ENCODE measurements around the gene DLL4.

The DLL4 gene

GRCh38 chr15:40928821-40929659 is at the start of gene DLL4:
DLL4 (plus strand) TSS chr15:40929340; CDS start chr15:40929669, 329 bp downstream.
- no peak for DNase-seq (ENCODE audit: extremely low read depth, low read depth)

DNA sequence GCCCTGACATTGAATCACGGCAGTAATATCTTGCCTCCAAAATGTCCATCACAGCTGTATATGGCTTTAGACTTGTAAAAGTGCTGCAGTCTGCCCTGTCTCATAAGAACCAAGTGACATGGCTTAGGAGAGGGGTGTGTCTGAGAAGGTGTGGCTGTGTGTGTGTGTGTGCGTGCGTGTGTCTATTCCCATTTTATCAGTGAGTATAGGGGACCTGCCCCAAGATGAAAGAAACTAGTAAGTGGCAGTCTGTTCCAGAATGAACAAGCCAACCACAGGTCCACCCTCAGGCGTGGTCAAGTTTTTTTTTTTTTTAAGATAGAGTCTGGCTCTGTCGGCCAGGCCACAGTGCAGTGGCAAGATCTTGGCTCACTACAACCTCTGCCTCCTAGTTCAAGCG is 49.5 kb upstream of the DLL4 start:
- no peak overlapping the region for H3K4me3 ChIP-seq (replicated peaks; ENCODE audit: low read depth, low read length)
- no peak for DNase-seq (ENCODE audit: extremely low read depth, low read depth)
- no peak for TF ChIP-seq CTCF (IDR thresholded peaks at IDR 0.05; ENCODE audit: low read depth, low read length, missing control alignments)

More at GRCh38 chr15:40928821-40929659, at the start of gene DLL4:
- no peak for TF ChIP-seq CTCF (IDR thresholded peaks at IDR 0.05; ENCODE audit: low read depth, low read length, missing control alignments)
- peak within 1 kb of the TSS; percentile 52 for H3K4me3 ChIP-seq (replicated peaks; ENCODE audit: low read depth, low read length)

DNA sequence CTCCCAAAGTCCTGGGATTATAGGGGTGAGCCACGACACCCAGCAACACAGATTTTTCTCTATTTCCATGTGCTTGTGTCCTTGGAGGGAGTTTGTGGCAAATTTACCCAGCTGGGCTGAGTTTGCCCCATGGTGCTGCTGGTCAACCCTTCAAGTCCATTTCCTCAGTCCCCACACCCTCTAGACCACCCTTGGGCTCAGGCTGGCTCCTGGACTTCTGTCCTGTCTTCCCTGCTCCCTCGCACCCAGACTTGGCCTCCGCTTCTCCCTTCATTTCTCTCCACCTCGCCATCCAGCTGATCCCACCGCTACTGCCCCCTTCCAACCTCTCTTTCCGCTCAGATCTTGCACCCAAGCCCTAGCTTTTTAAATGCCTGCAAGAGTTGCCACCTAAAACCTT is 47.8 kb upstream of the DLL4 start:
- no peak for TF ChIP-seq CTCF (IDR thresholded peaks at IDR 0.05; ENCODE audit: low read depth, low read length, missing control alignments)
- DNase-seq (ENCODE audit: extremely low read depth, low read depth): no peak

DNA sequence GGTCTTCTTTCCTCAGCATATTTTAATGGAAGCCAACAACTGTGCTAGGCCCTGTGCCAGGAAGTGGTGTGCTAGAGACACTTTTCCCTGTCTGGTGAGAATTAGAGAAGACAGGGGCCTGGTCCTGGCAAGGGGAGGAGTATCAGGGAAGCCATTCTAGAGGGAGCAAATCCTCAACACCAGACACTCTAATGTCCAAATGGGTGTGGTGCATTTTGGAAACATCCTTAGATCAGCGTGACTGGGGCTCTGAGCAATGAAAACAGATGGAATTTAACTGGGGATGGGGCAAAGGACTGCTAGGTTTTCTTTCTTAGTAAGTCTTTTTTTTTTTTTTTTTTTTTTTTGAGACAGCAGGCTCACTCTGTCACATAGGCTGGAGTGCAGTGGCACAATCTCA is 42.6 kb upstream of the DLL4 start:
- no peak for TF ChIP-seq CTCF (IDR thresholded peaks at IDR 0.05; ENCODE audit: low read depth, low read length, missing control alignments)
- no peak for DNase-seq (ENCODE audit: extremely low read depth, low read depth)
- H3K4me3 ChIP-seq (replicated peaks; ENCODE audit: low read depth, low read length): no peak overlapping the region

More for the DNA sequence above, 47.8 kb upstream of the DLL4 start:
- H3K4me3 ChIP-seq (replicated peaks; ENCODE audit: low read depth, low read length): no peak overlapping the region

- TF ChIP-seq CTCF (IDR thresholded peaks at IDR 0.05; ENCODE audit: low read depth, low read length, missing control alignments): no peak
- no peak overlapping the region for H3K4me3 ChIP-seq (replicated peaks; ENCODE audit: low read depth, low read length)
- no peak for DNase-seq (ENCODE audit: extremely low read depth, low read depth)
These were observed 40.0 kb upstream of the DLL4 start for GRCh38 chr15:40889112-40889511.

DNA sequence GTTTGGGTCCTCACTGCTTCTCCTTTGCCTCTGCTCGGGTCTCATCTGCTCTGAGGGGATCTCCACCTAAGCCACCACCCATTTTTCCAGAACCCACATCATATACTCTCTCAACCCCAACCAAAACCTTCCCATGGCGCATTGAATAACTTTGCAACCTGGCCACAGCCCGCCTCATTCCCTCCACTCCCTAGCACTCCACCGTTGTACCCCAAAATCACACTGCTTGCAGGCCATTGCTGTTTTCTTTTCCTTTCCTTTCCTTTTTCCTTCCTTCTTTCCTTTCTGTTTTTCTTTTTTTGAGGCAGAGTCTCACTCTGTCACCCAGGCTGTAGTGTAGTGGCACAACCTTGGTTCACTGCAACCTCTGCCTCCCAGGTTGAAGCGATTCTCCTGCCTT is 38.0 kb upstream of the DLL4 start:
- DNase-seq (ENCODE audit: extremely low read depth, low read depth): no peak
- H3K4me3 ChIP-seq (replicated peaks; ENCODE audit: low read depth, low read length): no peak overlapping the region
- TF ChIP-seq CTCF (IDR thresholded peaks at IDR 0.05; ENCODE audit: low read depth, low read length, missing control alignments): no peak

Measured in HFF-Myc (cell line).